Measurements from ENCODE around the gene CASP6. TPM values are rescaled to one million over a fixed set of nuclear protein-coding genes. Genes with fewer than 3 reads are reported as not detected.

CASP6 gene
- polyA plus RNA-seq, 3 donors = 4.7 to 24.4 (median 23.3) TPM

DNA sequence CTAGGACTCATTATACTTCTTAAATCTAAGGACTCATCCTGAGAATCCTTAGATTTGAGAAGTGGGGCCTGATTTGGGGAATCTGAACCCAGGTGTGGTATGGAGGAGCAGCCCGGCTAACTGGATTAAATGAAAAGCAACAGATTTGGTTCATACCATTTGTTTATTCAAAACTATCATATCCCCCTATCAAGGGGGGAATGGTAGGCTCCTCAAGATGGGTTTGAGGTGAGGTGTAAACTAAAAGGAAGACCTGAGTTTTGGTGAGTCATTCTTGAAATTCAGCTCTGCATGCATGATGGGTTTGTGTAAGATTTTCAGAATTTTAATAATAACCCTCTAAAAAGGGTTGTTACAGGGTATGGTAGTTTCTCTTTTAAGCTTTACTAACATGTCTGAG is 53.4 kb downstream of the CASP6 start:
- no peaks in the 10 kb centered on the region for H3K4me1 ChIP-seq (ENCODE audit: control insufficient read depth in 1 of 2, insufficient read depth in 2 of 2, low read length in 2 of 2)
- no peak overlapping the region for H3K4me2 ChIP-seq (replicated peaks; ENCODE audit: extremely low read depth, low read length, poor library complexity, severe bottlenecking)
- no peak for DNase-seq
- no CpG with 5 or more reads among the region's 1 CpG for WGBS (ENCODE audit: insufficient coverage)
- H3K36me3 ChIP-seq (replicated peaks in 1 of 2; ENCODE audit: control insufficient read depth in 1 of 2, insufficient read depth in 2 of 2, low read length in 2 of 2) = peaks cover 3 to 13% of the 10 kb centered on the region in 2 donors
- H3K27me3 ChIP-seq (ENCODE audit: control insufficient read depth in 2 of 2, insufficient read depth in 2 of 2, low read length in 2 of 2) = no peaks in the 10 kb centered on the region
- peaks cover 87% of the 10 kb centered on the region for H4K20me1 ChIP-seq (ENCODE audit: insufficient read depth, low read length)
- TF ChIP-seq, protein P1, sequence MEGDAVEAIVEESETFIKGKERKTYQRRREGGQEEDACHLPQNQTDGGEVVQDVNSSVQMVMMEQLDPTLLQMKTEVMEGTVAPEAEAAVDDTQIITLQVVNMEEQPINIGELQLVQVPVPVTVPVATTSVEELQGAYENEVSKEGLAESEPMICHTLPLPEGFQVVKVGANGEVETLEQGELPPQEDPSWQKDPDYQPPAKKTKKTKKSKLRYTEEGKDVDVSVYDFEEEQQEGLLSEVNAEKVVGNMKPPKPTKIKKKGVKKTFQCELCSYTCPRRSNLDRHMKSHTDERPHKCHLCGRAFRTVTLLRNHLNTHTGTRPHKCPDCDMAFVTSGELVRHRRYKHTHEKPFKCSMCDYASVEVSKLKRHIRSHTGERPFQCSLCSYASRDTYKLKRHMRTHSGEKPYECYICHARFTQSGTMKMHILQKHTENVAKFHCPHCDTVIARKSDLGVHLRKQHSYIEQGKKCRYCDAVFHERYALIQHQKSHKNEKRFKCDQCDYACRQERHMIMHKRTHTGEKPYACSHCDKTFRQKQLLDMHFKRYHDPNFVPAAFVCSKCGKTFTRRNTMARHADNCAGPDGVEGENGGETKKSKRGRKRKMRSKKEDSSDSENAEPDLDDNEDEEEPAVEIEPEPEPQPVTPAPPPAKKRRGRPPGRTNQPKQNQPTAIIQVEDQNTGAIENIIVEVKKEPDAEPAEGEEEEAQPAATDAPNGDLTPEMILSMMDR (IDR thresholded peaks at IDR 0.05) = no peak
- H3K27ac ChIP-seq (ENCODE audit: low read depth in 1 of 2, low read length in 2 of 2) = no peak overlapping the region
- Mint-ChIP-seq H3K36me3 (peaks cover 17 to 27% of the 10 kb centered on the region in 2 donors), H3K9me3 (peaks cover 5 to 12% (median 10%) of the 10 kb centered on the region in 7 donors), H3K4me3 (no peak overlapping the region), H3K27ac (peak overlapping the region in 1 of 7 donors; percentile 5), H3K4me1 (peaks cover 7% of the 10 kb centered on the region), H3K27me3 (ENCODE audit: low read depth in 3 of 3) (no peaks in the 10 kb centered on the region)
- intact Hi-C loops (cut with micrococcal nuclease) = no loop called here
- no peak overlapping the region for H2AFZ ChIP-seq (ENCODE audit: insufficient read depth, low read depth, low read length, poor library complexity, severe bottlenecking)
- peaks cover 20% of the 10 kb centered on the region for H3K79me2 ChIP-seq (ENCODE audit: insufficient read depth, low read length)
- H3K9me3 ChIP-seq (replicated peaks in 1 of 2; ENCODE audit: control insufficient read depth in 1 of 2, insufficient read depth in 1 of 2, low read length in 2 of 2) = peaks cover 12 to 13% of the 10 kb centered on the region in 2 donors
- H3K4me3 ChIP-seq (replicated peaks in 1 of 3; ENCODE audit: low read depth in 2 of 3, low read length in 3 of 3) = no peak overlapping the region
- no peak overlapping the region for H3K9ac ChIP-seq (ENCODE audit: insufficient read depth, low read length, poor library complexity, severe bottlenecking)

DNA sequence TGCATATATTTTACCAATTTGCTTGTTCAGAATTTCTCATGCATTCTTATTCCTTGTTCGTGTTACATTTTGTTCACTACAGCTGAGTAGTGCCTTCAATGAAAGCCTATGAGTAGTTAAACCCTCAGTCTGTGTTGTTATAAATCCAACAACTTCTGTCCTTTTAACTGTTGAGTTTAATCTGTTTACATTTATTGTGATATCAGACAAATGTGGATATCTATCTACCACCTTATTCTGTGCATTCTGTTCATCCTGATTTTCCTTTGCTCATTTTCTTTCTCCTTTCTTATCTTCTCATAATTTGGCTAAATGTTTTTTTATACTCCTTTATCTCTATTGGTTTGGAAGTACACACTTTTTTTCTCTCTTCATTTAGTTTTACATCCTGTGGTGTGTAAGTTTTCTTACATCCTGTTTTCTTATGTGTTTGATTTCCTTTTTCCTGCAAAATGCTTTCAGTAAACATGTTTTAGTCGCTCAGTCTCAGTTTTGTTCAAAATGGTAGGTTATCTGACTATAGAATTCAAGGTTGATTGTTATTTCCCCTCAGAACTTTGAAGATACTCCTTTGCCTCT is 54.2 kb downstream of the CASP6 start:
- WGBS (ENCODE audit: insufficient coverage) = no CpG with 5 or more reads among the region's 2 CpGs
- Mint-ChIP-seq H3K27ac (no peak overlapping the region), H3K4me1 (peaks cover 7% of the 10 kb centered on the region), H3K27me3 (ENCODE audit: low read depth in 3 of 3) (no peaks in the 10 kb centered on the region), H3K36me3 (peaks cover 17 to 22% of the 10 kb centered on the region in 2 donors), H3K9me3 (peaks cover 5 to 12% (median 10%) of the 10 kb centered on the region in 7 donors), H3K4me3 (no peak overlapping the region)
- Histone ChIP-seq H2AFZ (ENCODE audit: insufficient read depth, low read depth, low read length, poor library complexity, severe bottlenecking) (no peak overlapping the region), H3K27ac (ENCODE audit: low read depth in 1 of 2, low read length in 2 of 2) (no peak overlapping the region), H3K9ac (ENCODE audit: insufficient read depth, low read length, poor library complexity, severe bottlenecking) (no peak overlapping the region), H3K4me3 (replicated peaks in 1 of 3; ENCODE audit: low read depth in 2 of 3, low read length in 3 of 3) (no peak overlapping the region), H3K36me3 (replicated peaks in 1 of 2; ENCODE audit: control insufficient read depth in 1 of 2, insufficient read depth in 2 of 2, low read length in 2 of 2) (peaks cover 3 to 13% of the 10 kb centered on the region in 2 donors), H3K9me3 (replicated peaks in 1 of 2; ENCODE audit: control insufficient read depth in 1 of 2, insufficient read depth in 1 of 2, low read length in 2 of 2) (peaks cover 12 to 13% of the 10 kb centered on the region in 2 donors), H3K4me1 (ENCODE audit: control insufficient read depth in 1 of 2, insufficient read depth in 2 of 2, low read length in 2 of 2) (no peaks in the 10 kb centered on the region), H3K27me3 (ENCODE audit: control insufficient read depth in 2 of 2, insufficient read depth in 2 of 2, low read length in 2 of 2) (no peaks in the 10 kb centered on the region), H3K79me2 (ENCODE audit: insufficient read depth, low read length) (peaks cover 20% of the 10 kb centered on the region), H3K4me2 (replicated peaks; ENCODE audit: extremely low read depth, low read length, poor library complexity, severe bottlenecking) (no peak overlapping the region), H4K20me1 (ENCODE audit: insufficient read depth, low read length) (peaks cover 88% of the 10 kb centered on the region)
- no peak for DNase-seq
- TF ChIP-seq, protein P1 (IDR thresholded peaks at IDR 0.05) = no peak
- intact Hi-C loops (cut with micrococcal nuclease) = no loop called here
